Left colon (tissue), 2 donors: Measurements from ENCODE around the gene EMC6. TPM values are rescaled to one million over a fixed set of nuclear protein-coding genes. Genes with fewer than 3 reads are reported as not detected.

Source experiments
- ATAC-seq: fragments of 200-7000 bp; cut with Tn5 transposase; one replicate; pipeline ENCODE4 v1.9.1; 2020; ENCODE audit warnings: mild to moderate bottlenecking, moderate library complexity
- DNase-seq, 2 donors: peaks; one replicate each; pipeline ENCODE4 v3.0.0-alpha.2; 2020
- intact Hi-C, 2 donors: fragments of 100-400 bp; cut with DNase I in 1 of 2; cut with micrococcal nuclease in 1 of 2; formaldehyde crosslinking; loops; one replicate each; pipeline versions ENCODE4 v1.11.2 to v1.14.0; 2022; cut with DNase I, micrococcal nuclease
- long read RNA-seq: library from polyadenylated mRNA; unstranded; transcript quantifications from one replicate; pipeline ENCODE4 v2.0.0, GENCODE V29; 2021
- total RNA-seq, 2 donors: library from RNA; stranded (reverse); fragmentation: NEBNext Ultra II Directional; extraction: Animal tissue kit (Norgen Biotek cat#: 25700); gene quantifications; one replicate each; pipeline ENCODE4 v1.2.1, GENCODE V29; 2021
- donor health status: DM: no; HTN: no; CAD: no.
- donor health status: DM: yes; HTN: yes; CAD: no.

EMC6 gene
- total RNA-seq, result 10 to 100 TPM; 29.7 to 36.0 TPM
- long read RNA-seq, transcript EMC6-201 (2 exons, 653 nt), result major isoform, 15 of 21 reads
- long read RNA-seq, partial matches to known transcripts, result 0 of 21 reads
- long read RNA-seq, other reads (novel, unspliced or antisense), result 4 of 21 reads

DNA sequence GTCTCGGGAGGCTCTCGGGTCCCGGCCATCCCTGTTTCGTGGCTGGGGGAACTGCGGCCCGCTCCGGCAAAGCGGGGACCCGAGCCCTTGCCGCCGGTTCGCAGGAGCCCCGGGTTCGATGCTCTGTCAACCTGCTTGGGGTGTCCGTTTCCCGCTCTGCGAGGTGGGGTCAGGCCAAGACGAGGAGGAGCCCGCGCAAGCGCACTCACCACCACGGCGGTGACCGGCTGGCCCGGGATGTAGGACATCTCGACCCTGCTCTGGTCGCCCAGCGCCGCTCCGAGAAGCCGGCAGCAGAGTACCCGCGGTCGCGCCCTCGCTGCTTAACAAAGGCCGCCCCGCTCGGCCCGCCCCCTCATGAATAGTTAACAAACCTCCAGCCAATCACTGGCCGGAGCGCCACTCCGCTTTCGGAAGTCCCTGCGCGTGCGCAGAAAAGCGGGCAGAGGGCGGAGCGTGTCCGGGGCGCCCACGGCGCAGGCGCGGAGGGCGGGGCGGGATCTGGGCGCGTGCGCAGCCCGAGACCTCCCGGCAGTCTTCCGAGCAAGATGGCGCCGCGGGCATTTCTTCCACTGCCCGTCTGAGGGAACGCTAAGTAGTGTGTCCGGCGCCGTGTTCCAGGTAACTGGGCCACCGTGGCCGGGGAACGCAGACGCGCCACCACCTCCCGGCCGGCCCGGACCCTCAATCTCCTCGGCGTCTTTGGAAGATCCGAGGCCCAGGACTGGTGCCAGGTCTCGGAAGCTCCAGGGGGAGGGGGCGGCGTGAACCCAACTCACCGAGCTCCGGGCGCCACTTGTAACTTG lies at the start of gene EMC6, which contains the start of gene TAX1BP3:
Gene EMC6 (plus strand): TSS at position 534 of the 806 bp plus-strand sequence. CDS start 335 bp downstream, outside the sequence.
Gene TAX1BP3 (minus strand): TSS at position 300 of the 806 bp plus-strand sequence. CDS start 52 bp downstream, at position 248.
- intact Hi-C loops, result no loop called here
- ATAC-seq, result peak; percentile 81
- DNase-seq, result peak; percentile 98 to 99

DNA sequence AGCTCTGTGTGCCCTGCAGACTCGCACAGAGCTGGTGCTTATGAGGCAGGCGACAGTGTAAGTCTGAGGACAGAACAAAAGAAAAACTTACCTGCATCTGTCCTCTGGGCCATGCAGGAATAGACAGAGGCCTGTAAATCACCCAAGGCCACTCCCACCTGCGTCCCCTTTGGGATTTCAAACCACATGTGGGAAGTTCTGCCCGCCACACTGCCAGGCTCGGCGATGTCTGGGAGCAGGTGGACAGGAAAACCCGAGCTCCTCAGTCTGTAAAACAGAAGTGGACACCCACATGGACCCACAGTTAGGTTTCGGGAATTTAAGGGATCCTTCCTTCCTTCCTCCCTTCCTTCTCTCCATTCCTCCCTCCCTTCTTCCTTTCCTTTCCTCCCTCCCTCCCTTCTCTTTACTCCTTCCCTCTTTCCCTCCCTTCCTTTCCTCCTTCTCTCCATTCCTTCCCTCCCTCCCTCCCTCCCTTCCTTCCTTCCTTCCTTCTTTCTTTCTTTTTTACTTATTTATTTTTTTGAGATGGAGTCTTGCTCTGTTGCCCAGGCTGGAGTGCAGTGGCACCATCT lies 47.4 kb upstream of the EMC6 start:
- no peak for ATAC-seq
- DNase-seq, result no peak
- intact Hi-C loops, result no loop called here

DNA sequence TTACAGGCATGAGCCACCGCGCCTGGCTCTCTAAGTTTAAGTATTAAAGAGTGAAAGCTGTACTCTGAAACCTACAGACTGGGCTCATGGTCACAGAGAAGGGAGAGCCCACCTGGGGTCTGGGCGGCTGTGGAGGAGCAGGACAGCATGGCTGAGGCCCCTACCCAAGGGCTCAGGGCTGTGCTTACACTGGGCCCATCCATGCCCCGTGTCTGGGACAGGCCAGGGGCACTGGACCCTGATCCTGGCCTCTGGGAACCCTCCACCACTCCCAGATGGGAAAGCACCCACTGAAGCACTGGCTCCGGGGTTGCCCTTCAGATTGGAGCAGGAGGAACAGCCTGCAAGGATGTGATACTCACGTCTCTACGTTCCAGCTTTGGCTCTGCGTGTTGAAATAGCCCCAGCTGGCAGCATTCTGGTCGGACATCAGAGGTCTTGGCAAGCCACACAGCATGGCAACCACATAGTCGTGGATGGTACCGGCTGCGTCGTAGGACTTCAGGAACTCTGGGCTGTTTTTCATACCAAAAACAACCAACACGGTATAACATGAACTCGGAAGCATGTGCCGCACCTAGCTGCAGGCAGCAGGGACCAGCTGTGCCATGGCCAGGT lies 45.5 kb upstream of the EMC6 start:
- intact Hi-C loops, result no loop called here
- no peak for ATAC-seq
- DNase-seq, result no peak

DNA sequence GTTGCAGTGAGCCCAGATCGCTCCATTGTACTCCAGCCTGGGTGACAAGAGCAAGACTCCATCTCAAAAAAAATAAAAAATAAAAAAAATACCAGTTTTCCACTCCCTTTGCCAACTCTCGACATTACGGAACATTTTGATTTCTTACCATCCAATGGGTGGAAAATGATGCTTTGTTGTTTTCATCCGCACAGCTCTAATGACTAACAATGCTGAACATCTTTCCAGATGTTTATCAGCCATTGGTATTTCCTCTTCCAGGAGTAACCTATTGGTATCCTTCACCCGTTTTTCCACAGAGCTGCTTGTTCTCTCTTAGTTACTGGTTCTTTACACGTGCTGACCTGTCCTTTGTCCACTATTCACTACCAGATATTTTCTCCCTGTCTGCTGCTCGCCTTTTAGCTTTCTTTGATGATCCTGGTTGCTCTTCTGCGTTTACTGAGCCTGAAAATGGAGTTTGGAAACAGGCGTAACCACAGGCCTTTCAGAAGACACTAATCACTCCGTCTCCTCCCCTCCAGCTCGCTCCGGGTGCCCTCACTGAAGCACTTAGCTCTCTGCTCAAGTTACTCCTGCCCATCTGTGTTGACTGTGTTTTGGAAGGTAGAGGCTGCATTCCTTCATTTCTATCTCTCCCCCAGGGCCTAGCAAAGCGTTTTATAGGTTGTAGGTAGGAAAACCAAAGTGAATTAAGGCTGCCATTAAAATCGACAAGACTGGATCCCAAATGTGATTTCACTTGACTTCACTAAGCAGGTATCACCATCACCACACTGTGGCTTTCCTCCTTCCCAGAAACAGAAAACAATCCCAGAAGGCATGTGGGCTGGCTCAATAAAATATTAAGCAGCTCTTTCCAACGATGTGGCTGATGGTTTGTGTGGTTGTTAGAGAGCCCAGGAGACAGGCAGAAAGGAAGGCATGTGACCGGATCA lies 41.5 kb upstream of the EMC6 start:
- DNase-seq (no peak), ATAC-seq (no peak)
- intact Hi-C loops, result no loop called here

DNA sequence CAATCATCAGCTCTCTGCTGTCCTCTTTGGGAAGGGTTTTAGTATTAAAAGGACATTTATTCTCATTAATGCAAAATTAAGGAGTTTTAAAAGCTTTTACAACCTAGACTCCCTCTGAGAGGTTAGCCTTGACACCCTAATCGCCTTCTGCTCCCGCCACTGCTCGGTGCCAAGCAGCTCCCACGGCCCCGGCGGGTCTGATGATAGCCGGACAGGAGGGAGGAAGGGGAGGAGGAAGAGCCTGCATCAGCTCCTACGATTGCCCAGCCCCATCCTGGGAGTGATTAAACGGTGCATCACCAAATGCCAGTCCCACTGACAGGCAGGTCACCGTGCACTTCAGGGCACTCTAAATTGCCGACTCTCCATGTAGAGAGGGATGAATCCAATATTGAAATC lies 40.8 kb upstream of the EMC6 start:
- DNase-seq (no peak), ATAC-seq (no peak)
- intact Hi-C loops, result no loop called here

DNA sequence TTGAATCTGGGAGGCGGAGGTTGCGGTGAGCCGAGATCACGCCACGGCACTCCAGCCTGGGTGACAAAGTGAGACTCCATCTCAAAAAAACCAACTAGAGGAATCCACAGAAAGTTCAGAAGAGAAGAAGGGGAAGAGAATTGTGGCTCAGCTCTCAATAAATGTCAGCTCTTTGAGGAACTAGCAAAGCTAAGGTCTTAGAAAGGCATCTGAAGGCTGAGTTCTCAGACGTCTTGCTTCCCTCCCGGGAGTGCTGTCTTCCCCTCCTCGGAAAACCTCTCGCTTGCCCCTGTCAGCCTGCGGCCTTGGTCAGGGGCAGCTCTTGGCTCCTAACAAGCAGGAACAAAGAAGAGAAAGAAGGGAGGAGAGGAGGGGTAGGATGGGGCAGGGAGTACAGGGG lies 37.8 kb upstream of the EMC6 start:
- DNase-seq (no peak), ATAC-seq (no peak)
- intact Hi-C loops, result no loop called here

DNA sequence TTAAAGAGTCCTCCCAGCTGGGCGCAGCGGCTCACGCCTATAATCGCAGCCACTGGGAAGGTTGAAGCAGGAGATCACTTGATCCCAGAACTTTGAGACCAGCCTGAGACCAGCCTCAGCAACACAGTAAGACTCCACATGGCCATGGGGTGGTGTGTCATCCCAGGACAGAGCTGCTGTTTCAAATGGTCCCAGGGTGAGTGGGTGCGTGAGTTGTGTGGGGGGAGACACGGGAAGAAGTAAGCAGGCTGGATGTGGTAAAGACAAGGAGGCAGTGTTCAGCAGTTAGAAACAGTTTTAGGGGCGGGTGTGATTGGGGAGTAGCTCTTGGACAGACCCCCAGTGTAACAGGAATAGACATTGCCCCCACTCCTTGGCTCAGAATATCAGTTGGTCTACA lies 36.3 kb upstream of the EMC6 start:
- no peak for ATAC-seq
- intact Hi-C loops, result no loop called here

DNA sequence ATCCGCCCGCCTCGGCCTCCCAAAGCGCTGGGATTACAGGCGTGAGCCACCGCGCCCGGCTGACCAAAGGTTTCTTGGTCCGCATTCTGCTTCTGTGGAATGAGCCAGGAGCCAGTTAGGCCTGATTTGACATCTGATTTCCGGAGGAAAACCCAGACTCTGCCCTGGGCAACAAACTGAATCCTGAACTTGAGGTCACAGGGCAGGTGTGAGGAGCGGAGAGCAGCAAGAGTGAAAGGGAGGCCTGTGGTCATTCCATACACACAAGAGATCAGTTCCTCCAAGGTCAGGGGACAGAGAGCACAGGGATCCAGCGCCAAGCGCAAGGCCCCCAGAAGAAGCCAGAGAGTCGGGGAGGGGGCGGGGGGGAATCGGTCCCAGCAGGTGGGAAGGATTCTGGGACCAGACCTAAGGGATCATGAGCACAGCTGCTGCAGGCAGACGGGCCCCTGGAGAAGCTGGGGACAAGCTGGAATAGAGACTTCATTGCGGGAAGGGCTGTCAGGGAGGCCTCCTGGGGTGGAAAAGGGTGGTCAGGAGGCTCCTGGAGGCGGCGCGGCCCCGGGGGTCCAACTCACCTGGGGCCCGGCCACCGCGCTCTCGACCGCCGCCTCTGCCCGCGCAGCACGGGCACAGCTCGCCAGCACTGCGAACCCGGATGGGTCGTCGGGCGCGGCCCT lies 33.0 kb upstream of the EMC6 start:
- ATAC-seq (peak; percentile 56), DNase-seq (peak; percentile 44 to 56)
- intact Hi-C loops, result no loop called here

More for the DNA sequence above, 36.3 kb upstream of the EMC6 start:
- no peak for DNase-seq

DNA sequence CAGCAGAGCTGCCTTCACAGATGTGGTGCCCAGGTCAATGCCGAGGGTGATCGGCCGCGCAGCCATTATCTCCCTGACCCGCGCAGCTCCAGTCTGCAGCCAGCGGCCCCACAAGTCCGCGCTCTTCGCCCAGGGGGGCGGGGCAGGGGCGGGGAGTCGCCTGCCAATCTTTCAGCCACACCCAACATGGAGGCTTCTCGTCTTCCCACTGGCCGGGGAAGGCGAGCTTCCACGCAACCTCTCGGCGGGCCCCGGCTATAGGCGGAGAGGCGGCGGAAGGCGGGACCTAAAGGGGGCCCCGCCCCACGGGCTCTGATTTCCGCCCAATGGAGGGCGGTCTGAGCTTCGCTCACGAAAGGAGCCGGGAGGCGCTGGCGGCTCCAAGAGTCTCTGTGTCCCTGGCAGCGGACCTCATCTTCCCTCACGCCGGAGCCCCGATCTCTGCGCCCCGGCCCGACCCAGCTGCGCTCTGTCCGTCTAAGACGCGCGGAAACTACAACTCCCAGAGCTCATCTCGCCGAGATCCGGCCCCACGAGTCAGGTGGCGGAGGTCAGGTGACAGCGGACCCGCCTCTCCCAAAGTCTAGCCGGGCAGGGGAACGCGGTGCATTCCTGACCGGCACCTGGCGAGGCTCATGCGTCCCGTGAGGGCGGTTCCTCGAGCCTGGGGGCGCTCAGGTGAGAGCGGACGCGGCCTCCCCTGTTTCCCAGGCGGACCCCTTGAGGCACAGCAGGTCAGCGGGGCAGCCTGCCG lies 32.3 kb upstream of the EMC6 start, which contains the start of the genes CTNS and SHPK:
Gene CTNS (plus strand): TSS at position 607 of the 754 bp plus-strand sequence. CDS start 3,447 bp downstream, outside the sequence.
Gene SHPK (minus strand): TSS at position 97 of the 754 bp plus-strand sequence. CDS start 31 bp downstream, at position 66.
- peak; percentile 96 to 97 for DNase-seq
- intact Hi-C loops, result no loop called here
- peak; percentile 93 for ATAC-seq

DNA sequence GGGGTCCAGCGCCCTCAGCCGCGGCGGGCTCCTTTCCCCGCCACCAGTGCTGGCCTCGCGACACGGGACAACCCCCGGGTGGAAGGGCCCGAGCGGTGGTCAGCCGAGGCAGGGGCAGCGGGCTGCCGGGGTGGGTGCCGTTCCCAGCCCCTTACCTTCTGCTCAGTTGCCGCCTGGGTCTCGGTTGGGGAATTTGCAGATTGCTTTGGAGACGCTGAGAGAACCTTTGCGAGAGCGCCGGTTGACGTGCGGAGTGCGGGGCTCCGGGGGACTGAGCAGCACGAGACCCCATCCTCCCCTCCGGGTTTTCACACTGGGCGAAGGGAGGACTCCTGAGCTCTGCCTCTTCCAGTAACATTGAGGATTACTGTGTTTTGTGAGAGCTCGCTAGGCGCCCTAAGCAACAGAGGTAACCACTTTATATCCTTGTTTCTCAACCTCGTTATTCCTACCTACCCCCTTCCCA lies 31.7 kb upstream of the EMC6 start:
- intact Hi-C loops, result no loop called here
- ATAC-seq (no peak), DNase-seq (no peak)

DNA sequence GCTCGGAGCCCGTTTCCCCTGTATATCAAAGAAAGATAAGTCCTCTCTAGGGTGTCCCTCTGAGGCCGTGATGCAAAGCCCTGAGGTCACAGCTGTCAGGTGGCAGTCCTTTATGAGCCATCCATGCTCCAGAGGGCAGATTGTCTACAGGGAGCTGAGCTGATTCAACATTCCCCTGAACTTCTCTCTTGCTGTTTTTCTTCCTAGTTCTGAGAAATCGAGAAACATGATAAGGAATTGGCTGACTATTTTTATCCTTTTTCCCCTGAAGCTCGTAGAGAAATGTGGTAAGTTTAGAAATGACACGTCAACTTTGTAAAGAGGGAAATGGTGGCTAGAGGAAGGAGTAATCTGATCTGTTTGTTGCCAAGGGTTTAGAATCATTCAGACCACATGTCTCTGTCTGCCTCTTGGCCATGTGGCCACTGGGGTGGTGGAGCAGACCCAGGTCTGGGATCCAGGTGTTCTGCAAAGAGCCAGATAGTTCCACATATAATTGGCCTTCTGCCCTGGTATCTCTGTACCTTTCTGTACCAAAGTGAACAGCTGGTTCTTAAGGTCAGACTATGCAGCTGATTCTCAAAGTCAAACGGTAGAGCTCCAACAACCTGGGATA lies 28.5 kb upstream of the EMC6 start:
- ATAC-seq, result no peak
- DNase-seq, result no peak
- intact Hi-C loops, result no loop called here

DNA sequence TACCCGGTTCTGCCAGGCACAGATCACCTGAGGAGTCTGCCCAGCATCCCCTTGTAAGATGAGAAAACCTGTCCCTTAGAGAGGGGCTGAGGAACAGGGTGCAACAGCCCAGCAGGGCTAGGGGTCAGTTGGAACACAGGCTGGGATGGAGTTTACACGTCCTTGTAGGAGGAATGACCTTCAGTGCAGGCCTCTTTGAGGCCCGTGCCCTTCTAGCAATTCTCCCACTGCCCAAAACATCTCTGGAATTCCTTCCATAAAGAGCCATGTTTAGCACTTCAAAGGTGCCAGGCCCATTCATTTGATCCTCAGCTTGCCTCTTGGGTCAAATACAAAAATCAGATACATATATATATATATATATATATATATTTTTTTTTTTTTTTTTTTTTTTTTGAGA lies 27.6 kb upstream of the EMC6 start:
- DNase-seq (no peak), ATAC-seq (no peak)
- intact Hi-C loops, result no loop called here

DNA sequence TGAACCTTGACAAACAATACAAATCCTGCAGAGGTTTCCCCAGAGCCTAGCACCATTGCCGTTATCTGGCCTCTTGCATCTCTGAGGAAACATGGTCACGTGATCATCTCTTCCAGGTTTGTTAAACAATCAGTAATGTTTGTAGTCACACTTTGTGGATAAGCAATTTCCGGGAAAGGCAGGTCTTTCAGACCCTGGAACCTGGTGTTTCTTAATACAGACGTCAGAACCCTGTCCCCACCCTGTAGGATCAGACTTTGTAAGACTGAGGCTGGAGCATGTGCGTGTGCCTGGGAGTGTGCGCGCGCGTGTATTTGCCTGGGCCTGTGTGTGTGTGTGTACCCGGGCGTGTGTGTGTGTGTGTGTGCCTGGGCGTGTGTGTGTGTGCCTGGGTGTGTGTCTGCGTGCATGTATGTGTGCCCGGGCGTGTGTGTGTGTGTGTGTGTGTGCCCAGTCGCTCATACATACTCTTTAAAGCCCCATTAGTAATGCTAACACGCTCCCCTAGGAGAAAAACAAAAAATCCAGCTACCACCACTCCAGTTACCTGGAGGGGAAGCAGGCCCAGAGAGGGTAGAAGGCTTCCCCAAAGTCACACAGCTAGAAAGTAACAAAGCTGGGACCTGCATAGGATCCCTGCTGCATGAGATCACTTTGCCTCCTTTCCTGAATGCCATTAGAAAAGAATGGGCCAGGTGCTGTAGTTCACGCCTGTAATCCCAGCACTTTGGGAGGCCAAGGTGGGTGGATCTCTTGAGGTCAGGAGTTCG lies 26.7 kb upstream of the EMC6 start:
- ATAC-seq, result no peak
- intact Hi-C loops, result no loop called here
- DNase-seq, result no peak

DNA sequence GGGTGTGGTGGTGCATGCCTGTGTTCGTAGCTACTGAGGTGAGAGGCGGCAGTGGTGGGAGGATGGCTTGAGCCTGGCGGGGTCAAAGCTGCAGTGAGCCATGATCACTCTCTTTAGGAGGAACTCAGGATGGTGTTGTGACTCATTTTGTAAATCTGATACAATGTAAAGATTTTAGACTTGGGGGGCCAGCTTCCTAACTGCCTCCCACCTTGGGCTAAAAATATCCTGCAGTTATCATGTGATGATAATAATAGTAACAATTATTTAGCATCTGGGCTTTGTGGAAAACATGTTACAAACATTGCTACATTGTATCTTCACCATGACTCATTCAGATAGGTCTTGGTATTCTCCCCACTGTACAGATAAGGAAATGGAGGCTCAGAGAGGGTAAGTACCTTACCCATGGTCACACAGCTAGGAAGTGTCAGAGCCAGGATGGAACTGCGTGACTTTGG lies 24.7 kb upstream of the EMC6 start:
- intact Hi-C loops, result no loop called here
- no peak for DNase-seq
- no peak for ATAC-seq

DNA sequence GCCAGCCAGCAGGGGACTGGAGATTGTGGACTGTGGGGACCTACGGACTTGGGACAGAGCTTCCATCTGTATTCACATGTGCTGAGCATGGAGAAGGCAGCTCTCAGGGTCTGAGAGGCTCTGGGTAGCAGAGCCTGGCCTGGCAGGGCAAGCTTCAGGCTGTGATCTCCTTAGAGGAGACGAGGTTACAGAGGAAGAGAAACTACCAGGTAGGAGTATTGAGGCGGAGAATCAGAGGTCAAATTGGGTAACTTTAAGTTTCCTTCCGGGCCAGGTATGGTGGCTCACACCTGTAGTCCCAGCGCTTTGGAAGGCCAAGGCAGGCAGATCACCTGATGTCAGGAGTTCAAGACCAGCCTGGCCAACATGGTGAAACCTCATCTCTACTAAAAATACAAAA lies 23.3 kb upstream of the EMC6 start:
- intact Hi-C loops, result no loop called here
- ATAC-seq (no peak), DNase-seq (no peak)

DNA sequence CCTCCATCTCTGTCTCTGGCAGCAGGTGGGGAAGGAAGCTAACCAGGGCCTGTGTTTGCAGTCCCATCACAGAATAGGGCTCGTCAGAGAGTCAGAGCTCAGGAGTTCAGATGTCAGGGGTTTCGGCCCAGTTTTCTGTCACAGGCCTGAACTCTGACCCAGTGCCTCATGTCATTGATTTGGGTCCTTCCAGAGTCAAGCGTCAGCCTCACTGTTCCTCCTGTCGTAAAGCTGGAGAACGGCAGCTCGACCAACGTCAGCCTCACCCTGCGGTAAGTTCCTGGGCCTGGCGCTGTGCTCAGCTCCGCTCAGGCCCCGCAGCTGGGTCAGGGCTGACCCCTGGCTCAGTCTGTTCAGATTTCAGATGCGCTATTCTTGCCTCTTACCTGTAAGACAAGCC lies 21.4 kb upstream of the EMC6 start:
- DNase-seq (no peak), ATAC-seq (no peak)
- intact Hi-C loops, result no loop called here
